AG04450 (cell line): ENCODE data around the gene LY6G5B. TPM values are rescaled to one million over a fixed set of nuclear protein-coding genes. Genes with fewer than 3 reads are reported as not detected.

Experiments
- CTCF ChIA-PET: fragments of 300-600, 350-600 bp; formaldehyde crosslinking; extraction: SDS; loops from one replicate; lab custom pipeline; 2022; ENCODE audit warnings: antibody characterized with exemption, inconsistent platforms; lab: Charles Lee
- POLR2A ChIA-PET: fragments of 350-600 bp; formaldehyde crosslinking; extraction: SDS; loops from one replicate; lab custom pipeline; 2021; ENCODE audit warnings: antibody characterized with exemption, inconsistent platforms; lab: Yijun Ruan, JAX
- DNase-seq: peaks from one replicate; pipeline ENCODE4 v3.0.0-alpha.2; 2011; ENCODE audit warnings: low read depth, low spot score
- H3K27ac ChIP-seq: one replicate; pipeline ENCODE4 v1.5.1; 2012; ENCODE audit warnings: low read depth, low read length, control low read depth
- H3K27me3 ChIP-seq: one replicate; pipeline ENCODE4 v1.6.0; 2012; ENCODE audit warnings: low read length; ENCODE audit not compliant: control insufficient read depth, insufficient read depth
- H3K4me3 ChIP-seq: 2 replicates; pipeline ENCODE4 v1.5.1; 2011; ENCODE audit warnings: mild to moderate bottlenecking, low read depth, low read length, control low read depth
- H3K9me3 ChIP-seq: 2 replicates; pipeline ENCODE4 v1.5.1; 2012; ENCODE audit warnings: low read length; ENCODE audit not compliant: control insufficient read depth, insufficient read depth
- CTCF ChIP-seq: IDR thresholded peaks from 2 replicates; pipeline ENCODE4 v1.5.1; 2011; ENCODE audit warnings: low read depth, low read length, control low read depth, inconsistent platforms
- polyA plus RNA-seq: library from polyadenylated mRNA; depleted of rRNA; stranded (reverse); fragments of >200 nt; gene quantifications from 2 replicates; pipeline ENCODE4 v1.2.3, GENCODE V29; 2011

LY6G5B gene
- polyA plus RNA-seq, 1 experiment = 5.5 TPM

GRCh38 chr6:31658983-31659648 is 10.7 kb upstream of the LY6G5B start:
- Histone ChIP-seq H3K4me3 (peak overlapping the region; percentile 94), H3K9me3 (no peaks in the 10 kb centered on the region; the same call in 1 of the 2 replicates), H3K27ac (no peak overlapping the region), H3K27me3 (no peaks in the 10 kb centered on the region)
- ChIA-PET CTCF (no interaction called here), POLR2A (interaction anchor here (0.6 kb wide), 1 partner anchor 120 kb away, joined by 3 read pairs; no protein-coding TSS in a partner anchor)
- no peak for DNase-seq
- no peak for TF ChIP-seq CTCF

GRCh38 chr6:31659649-31660380 is 10.0 kb upstream of the LY6G5B start:
- Histone ChIP-seq H3K9me3 (no peaks in the 10 kb centered on the region; the same call in 1 of the 2 replicates), H3K4me3 (peak overlapping the region; percentile 94), H3K27ac (peak overlapping the region; percentile 61), H3K27me3 (no peaks in the 10 kb centered on the region)
- ChIA-PET POLR2A (interaction anchor here (0.6 to 1.3 kb wide), 4 partner anchors 8 to 168 kb away, joined by 3 to 20 read pairs (median 5); partner anchors contain the start of genes BAG6, HSPA1A, HSPA1B and HSPA1L), CTCF (no interaction called here)
- TF ChIP-seq CTCF = no peak
- DNase-seq = no peak

GRCh38 chr6:31660381-31661261 is 9.2 kb upstream of the LY6G5B start, which contains the start of gene C6orf47:
Gene C6orf47 (minus strand): TSS chr6:31660778. CDS start chr6:31659947, 831 bp downstream.
- H3K9me3 ChIP-seq = no peaks in the 10 kb centered on the region; the same call in 1 of the 2 replicates
- ChIA-PET POLR2A (interaction anchor here (0.8 to 1.3 kb wide), 5 partner anchors 8 to 167 kb away, joined by 3 to 20 read pairs (median 7); partner anchors contain the start of genes BAG6, HSPA1A, HSPA1B and HSPA1L), CTCF (interaction anchor here (0.6 kb wide), 2 partner anchors 52 to 120 kb away, joined by 4 to 6 read pairs; no protein-coding TSS in a partner anchor)
- no peak for DNase-seq
- TF ChIP-seq CTCF = no peak
- peak within 1 kb of the TSS; percentile 78 for H3K27ac ChIP-seq
- peak within 1 kb of the TSS; percentile 94 for H3K4me3 ChIP-seq
- H3K27me3 ChIP-seq = no peaks in the 10 kb centered on the region

- Histone ChIP-seq H3K27me3 (no peaks in the 10 kb centered on the region), H3K9me3 (no peaks in the 10 kb centered on the region; the same call in 1 of the 2 replicates), H3K27ac (peak overlapping the region; percentile 78), H3K4me3 (peak overlapping the region; percentile 94)
- CTCF ChIA-PET = interaction anchor here (0.6 kb wide), 1 partner anchor 53 kb away, joined by 4 read pairs; no protein-coding TSS in a partner anchor
- no peak for DNase-seq
- no peak for TF ChIP-seq CTCF
- POLR2A ChIA-PET = interaction anchor here (0.8 to 1.3 kb wide), 5 partner anchors 9 to 166 kb away, joined by 3 to 20 read pairs (median 7); partner anchors contain the start of genes BAG6, HSPA1A, HSPA1B and HSPA1L
Observed at GRCh38 chr6:31661262-31662123, 8.3 kb upstream of the LY6G5B start.
